ENCODE results near the gene USP36.
"Not testable (repeated sequence)": the region's sequence is repeated elsewhere in the genome, so short reads cannot be mapped to it uniquely, and the experiment has no call there.

The USP36 gene

DNA sequence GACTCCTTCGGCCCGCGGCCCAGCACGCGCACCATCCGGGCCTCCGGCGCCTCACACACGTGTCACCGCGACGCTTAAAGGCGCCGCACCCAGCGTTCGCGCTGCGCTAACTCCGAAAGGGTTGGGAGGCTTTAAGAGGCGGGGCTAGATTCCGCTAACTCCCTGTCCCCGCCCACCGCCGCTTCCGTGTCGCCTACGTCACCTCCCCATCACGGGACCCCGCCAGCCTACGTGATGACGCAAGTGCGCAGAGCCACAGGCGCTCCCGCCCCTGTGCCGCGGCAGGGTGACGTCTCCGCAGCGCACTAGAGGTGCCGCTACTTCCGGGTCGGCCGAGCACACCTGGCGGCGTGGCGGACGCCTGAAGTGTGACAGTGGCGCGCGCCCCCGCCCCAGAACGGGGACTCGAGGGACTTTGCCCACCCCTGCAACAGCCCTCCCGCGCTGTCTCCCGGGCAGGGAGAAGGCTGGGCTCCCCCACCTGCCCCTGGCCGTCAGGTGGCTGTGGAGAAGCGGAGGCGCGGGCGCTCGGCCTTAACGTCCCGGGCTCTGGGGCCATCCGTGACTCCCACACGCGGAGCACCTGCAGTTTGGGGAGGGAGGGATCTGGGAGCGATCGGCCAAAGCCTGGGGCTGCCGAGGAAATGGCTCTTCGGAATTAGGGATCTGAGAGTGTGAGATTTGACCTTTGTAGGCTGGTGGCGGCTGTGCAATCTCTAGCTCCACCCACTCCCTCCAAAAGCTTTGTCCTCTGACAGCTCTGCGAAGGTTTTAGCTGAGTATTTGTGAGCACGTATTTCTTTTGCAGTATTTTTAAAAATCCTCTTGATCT is at the start of gene USP36:
USP36 (minus strand) TSS at position 35 of the 832 bp plus-strand sequence. CDS start 4,451 bp downstream, outside the sequence.
- TF ChIP-seq POLR2A (IDR thresholded peaks at IDR 0.05; ENCODE audit: low read length), result peak; percentile 95
- TF ChIP-seq GATA1 (IDR thresholded peaks at IDR 0.05; ENCODE audit: low read depth, low read length), result no peak
- peak; percentile 100 for DNase-seq

DNA sequence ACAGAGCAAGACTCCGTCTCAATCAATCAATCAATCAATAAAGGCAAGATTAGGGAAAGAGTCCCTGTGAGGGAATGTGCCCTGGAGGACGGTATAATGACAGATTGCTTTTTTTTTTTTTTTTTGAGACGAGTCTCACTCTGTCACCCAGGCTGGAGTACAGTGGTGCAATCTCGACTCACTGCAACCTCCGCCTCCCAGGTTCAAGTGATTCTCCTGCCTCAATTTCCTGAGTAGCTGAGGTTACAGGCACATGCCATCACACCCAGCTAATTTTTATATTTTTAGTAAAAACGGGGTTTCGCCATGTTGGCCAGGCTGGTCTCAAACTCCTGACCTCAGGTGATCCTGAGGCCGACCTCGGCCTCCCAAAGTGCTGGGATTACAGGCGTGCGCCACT is 49.5 kb upstream of the USP36 start:
- not testable (repeated sequence) for DNase-seq

DNA sequence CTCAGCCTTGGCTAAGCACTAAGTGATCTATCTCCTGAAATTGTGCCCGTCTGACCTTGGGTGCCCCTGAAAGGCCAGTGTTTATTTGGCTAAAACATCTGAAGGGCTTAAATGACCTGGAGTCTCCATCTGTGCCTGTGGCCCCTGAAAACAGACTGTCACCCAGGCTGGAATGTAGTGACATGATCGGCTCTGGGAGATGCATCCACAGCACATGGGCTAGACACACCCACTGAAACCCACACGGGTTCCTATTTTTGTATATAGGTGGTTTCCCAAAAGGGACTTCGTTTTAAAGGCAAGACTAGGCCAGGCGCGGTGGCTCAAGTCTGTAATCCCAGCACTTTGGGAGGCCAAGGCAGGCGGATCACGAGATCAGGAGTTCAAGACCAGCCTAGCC is 48.9 kb upstream of the USP36 start:
- DNase-seq, result no peak
- TF ChIP-seq POLR2A (IDR thresholded peaks at IDR 0.05; ENCODE audit: low read length) (no peak), GATA1 (IDR thresholded peaks at IDR 0.05; ENCODE audit: low read depth, low read length) (no peak)

DNA sequence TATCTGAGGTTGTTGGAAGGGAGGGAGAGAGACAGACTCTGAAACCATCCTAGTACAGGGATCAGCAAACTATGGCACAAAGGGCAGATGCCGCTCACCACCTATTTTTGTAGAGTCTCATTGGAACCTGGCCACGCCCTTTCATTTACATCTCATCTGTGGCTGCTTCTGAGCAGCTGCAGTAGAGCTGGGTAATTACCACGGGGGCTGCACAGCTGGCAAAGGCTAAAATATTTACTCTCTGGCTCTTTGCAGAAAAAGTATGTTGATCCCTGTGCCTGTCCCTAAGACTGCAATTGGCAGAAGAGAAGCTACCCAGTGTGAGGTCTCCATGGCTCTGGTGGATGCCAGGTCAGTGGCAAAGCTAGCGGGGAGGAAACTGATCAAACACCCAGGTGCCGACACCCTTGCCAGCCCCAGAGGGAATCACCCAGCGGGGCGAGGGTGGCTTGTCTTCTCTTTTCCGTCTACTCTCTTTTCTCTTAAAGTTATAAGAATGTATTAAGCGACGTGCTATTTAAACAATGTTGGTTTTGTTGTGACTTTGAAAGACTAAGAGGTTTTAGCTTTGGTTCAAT is 48.4 kb upstream of the USP36 start:
- TF ChIP-seq POLR2A (IDR thresholded peaks at IDR 0.05; ENCODE audit: low read length) (no peak), GATA1 (IDR thresholded peaks at IDR 0.05; ENCODE audit: low read depth, low read length) (no peak)
- DNase-seq, result no peak

DNA sequence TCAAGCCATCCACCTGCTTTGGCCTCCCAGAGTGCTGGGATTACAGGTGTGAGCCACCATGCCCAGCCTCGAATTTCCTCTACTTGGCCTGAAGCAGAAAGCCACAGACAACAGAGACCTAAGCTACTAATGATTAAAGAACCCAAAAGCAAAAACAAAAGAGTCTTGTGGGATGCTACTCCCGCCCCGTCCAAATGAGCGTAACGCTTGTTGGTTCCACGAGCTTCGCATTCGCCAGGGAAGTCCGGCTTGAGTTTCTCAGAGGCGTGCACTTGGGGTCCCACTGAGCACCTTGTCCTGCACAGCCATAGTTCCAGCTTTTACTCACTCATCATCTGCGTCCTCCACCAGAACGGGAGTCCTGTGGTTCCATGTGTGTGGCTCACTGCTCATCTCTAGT is 46.3 kb upstream of the USP36 start:
- no peak for DNase-seq
- TF ChIP-seq POLR2A (IDR thresholded peaks at IDR 0.05; ENCODE audit: low read length), result no peak

DNA sequence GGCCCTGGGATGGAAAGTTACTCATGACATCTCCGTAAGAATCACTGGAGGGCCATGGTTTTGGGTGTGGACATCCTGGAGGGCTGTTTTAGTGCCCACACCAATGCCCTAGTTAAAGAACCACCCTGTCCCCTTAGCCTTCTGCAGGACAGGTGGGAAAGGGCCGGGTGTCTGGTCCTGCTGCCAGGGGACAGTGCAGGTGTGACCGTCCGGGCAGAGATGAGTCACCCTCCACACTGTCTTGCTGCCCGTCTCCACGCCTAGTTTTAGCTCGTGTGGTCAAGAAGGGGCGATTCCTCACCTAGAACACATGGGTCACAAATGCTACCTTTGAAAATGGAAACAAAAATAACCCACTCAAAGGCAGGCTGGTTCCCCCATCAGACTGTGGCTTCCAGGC is 45.3 kb upstream of the USP36 start:
- no peak for DNase-seq
- TF ChIP-seq POLR2A (IDR thresholded peaks at IDR 0.05; ENCODE audit: low read length), result no peak
- no peak for TF ChIP-seq GATA1 (IDR thresholded peaks at IDR 0.05; ENCODE audit: low read depth, low read length)

DNA sequence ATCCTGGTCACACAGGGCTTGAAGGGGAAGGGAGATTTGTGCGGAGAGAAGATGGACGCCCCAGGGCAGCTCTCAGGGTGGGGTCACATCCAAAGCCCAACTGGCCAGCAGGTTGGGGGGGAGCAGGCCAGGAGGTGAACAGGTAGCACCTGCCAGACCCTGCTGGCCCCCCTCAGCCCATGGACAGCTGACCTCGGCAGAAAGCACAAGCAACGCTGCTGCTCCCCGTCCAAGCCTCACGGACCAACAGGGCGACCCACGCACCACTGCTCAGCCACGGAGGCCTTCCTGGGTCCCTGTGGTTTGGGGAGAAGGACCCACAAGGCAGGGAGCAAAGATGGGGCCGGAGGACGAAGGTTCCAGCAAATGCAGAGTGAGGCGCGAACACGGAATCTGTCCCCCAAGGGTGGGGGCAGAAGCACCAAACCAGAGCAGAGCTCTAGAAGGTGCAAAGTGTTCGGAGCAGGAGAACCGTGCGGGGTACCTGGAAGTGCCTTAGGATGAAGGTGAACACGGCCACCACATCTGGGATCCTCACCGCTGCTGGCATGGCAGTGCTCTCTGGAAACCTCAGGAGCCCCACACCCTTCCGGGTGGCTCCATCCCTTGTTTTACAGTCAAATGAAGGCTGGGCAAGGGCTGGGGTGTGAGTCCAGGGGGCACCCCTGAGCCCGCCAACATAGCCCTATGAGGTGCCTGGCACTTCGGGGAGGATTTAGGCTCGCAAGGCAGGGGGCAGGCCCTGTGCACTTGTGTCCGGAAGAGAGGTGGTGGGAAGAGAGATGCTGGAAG is 44.5 kb upstream of the USP36 start:
- no peak for DNase-seq
- TF ChIP-seq GATA1 (IDR thresholded peaks at IDR 0.05; ENCODE audit: low read depth, low read length) (no peak), POLR2A (IDR thresholded peaks at IDR 0.05; ENCODE audit: low read length) (no peak)

DNA sequence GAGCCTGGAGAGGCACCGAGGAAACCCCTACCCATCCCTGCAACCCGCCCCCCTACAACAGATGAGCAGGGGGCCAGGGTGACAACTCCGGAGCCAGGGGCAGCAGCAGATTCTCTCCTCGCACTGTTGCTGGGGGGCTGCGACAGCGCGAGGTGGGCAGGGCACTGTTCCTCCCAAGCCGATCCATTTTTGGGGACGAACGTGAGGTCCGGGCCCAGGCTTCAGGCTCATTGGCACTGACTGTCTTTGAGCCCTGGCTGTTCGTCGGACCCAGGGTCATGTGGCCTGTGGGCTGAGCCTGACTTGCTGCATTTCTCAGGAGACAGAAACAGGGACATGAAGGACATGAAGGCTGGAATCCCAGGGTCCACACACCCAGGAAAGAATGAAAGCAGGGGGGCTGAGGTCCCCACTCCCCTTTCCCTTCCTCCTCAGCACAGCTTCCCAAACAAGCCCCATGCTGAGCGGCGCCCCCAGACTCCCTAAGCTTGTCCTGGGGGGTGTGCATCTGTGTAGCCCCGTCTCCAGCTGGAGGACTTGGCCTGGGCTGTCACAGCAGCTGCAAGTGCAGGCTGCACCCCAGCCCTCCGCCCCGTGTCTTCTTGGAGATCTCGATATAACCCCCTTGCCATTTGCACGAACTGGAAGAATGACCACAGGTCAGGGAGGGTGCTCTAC is 43.7 kb upstream of the USP36 start:
- no peak for DNase-seq
- no peak for TF ChIP-seq GATA1 (IDR thresholded peaks at IDR 0.05; ENCODE audit: low read depth, low read length)
- no peak for TF ChIP-seq POLR2A (IDR thresholded peaks at IDR 0.05; ENCODE audit: low read length)

DNA sequence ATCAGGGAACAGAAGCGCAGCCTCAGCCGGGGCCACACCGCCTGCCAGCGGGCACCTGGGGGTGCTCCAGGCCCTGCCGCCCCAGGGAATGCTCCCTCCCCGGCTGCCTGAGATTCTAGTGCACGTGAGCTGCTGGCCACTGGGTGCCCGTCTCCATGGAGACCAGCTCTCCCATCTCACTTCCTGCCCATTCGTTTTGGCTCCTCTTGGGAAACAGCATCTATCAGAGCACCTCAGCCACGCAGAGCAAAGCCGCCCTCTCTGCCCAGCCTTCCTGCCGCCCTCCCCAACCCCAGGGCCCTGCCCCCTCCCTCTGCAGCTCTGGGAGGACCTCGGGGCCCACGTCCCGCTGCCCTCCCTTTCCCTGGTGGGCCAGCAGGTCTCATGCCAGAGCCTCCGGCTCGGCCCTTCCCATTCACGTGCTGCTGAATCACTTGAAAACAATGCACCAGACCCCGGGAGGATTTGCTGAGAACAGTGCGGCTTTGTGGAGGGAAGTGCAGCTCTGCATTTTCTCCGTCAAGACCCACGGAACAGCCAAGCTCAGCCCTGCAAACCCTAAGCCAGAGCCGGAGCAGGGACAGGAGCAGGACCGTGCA is 43.0 kb upstream of the USP36 start:
- TF ChIP-seq POLR2A (IDR thresholded peaks at IDR 0.05; ENCODE audit: low read length) (no peak), GATA1 (IDR thresholded peaks at IDR 0.05; ENCODE audit: low read depth, low read length) (no peak)
- no peak for DNase-seq

DNA sequence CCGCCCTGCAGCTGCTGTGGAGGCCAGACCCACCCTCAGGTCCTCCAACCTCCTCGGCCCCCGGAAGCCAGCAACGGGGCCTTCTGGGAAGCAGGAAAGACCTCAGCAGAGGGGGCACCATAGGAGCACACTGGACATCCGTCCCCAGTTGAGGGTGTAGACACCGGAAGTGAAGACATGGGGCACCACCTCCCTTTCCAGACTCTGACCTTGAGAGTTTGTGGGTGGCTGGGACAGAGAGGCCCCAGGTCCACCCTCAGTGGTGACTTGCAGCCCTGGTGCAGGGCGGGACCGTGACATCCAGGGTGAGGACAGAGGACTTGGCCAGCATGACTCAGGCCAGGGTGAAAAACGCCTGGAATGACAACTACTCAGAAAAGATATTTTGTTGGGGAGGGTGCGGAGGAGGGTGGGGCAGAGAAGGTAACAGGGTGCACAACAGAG is 42.5 kb upstream of the USP36 start:
- peak; percentile 67 to 78 for DNase-seq
- no peak for TF ChIP-seq GATA1 (IDR thresholded peaks at IDR 0.05; ENCODE audit: low read depth, low read length)
- TF ChIP-seq POLR2A (IDR thresholded peaks at IDR 0.05; ENCODE audit: low read length), result no peak

DNA sequence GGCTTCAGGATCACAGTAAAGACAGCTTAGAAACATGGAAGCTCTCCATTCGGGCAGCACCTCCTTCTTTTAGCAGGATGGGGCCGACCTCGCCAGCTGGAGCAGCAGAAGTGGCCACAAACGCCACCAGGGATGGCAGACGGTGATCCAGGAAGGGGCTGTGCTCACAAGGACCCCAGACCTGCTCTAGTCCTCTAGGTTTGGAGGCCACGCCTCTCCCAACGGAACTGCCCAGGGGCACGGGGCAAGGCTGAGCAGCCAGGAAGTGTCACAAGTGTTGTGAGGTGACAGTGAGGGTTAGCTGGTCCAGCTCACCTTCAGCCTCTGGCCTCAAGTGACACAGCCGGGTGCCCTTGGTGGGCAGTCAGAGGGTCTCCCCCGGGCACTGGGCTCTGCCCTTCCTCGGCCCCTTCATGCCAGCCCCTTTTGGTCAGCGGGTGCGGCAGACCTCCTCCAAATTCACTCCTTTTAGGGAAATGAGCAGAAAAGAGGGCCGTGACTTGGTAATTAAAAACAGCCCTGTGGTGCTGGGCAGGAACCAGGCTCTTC is 42.0 kb upstream of the USP36 start:
- TF ChIP-seq POLR2A (IDR thresholded peaks at IDR 0.05; ENCODE audit: low read length), result no peak
- TF ChIP-seq GATA1 (IDR thresholded peaks at IDR 0.05; ENCODE audit: low read depth, low read length), result no peak
- DNase-seq, result no peak

DNA sequence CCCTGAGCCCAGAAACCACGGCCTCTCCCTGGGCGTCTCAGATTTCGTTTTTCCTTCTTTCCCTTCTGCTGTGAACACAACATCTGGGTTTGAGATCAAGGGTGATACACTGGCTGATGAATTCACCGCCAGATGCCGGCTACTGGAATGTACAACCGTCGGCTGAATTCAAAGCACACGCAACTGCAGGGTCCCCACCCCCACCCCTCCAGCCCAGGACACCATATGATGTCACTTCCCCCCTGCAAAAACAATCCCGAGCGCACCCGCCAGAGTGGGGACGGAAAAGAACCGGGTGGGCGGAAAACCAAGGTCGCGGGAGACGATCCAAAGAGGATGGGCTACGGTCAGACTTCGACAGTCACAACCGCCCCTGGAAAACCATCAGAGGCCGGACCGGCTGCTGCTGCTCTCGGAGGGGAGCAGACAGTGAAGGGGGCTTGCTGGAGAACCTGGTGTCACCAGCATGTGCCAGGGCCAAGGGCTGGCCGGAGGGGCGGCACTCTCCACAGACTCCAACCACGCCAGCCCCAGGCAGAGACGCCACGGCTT is 39.1 kb upstream of the USP36 start:
- TF ChIP-seq POLR2A (IDR thresholded peaks at IDR 0.05; ENCODE audit: low read length), result no peak
- TF ChIP-seq GATA1 (IDR thresholded peaks at IDR 0.05; ENCODE audit: low read depth, low read length), result no peak
- no peak for DNase-seq

DNA sequence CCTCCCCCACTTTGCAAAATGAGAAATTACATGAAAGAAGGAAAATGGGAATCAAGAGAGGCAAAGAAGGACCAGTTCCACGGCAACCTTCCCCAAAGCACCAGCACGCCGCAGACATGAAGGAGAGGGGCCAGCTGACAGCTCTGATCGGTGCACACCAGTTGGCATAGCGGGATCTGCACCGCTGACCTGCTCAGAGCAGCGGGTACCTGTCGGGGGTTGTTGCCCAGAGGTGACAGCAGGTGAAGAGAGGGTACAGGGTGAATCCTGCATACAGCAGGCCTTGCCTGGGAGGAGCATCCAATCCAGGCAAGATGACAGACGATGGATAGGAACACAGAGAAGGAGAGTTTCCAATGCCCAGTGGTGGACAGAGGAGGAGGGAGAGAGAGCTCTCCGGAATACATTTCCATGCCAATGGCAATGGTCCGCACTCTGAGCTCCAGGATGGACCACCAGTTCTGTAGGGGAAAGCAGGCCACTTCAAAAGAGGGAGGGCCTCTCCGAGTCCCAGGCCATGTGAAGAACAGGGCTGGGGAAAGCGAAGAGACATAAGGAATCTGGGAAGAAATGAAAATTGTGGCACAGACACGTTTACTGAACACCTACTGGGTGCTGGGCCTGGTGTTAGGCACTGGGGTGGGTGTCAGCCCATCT is 38.4 kb upstream of the USP36 start:
- TF ChIP-seq POLR2A (IDR thresholded peaks at IDR 0.05; ENCODE audit: low read length) (no peak), GATA1 (IDR thresholded peaks at IDR 0.05; ENCODE audit: low read depth, low read length) (no peak)
- no peak for DNase-seq

All from erythroblast (primary cell).